RWPE2 (cell line): ENCODE results near the gene GZMB.

ENCODE experiments used
- ATAC-seq: fragments of 200-7000 bp; cut with Tn5 transposase; 3 replicates; pipeline ENCODE4 v1.9.1; 2021; ENCODE audit warnings: low read depth
- DNase-seq: peaks from one replicate; pipeline ENCODE4 v3.0.0-alpha.2; 2020; ENCODE audit warnings: low spot score
- H3K27ac ChIP-seq: fragments of 450-650 bp; 2 replicates; pipeline ENCODE4 v1.5.1; 2017; ENCODE audit warnings: mild to moderate bottlenecking; ENCODE audit not compliant: poor library complexity, severe bottlenecking
- H3K27me3 ChIP-seq: fragments of 250-450 bp; sonication (Bioruptor Pico); 2 replicates; pipeline ENCODE4 v1.5.1; 2021; ENCODE audit warnings: mild to moderate bottlenecking, moderate library complexity; ENCODE audit not compliant: insufficient read depth, poor library complexity, severe bottlenecking
- H3K36me3 ChIP-seq: fragments of 250-450 bp; sonication (Bioruptor Pico); 2 replicates; pipeline ENCODE4 v1.5.1; 2020; ENCODE audit warnings: low read depth, mild to moderate bottlenecking, moderate library complexity
- H3K4me1 ChIP-seq: fragments of 250-450 bp; sonication (Bioruptor Pico); 2 replicates; pipeline ENCODE4 v1.5.1; 2021; ENCODE audit warnings: mild to moderate bottlenecking, moderate library complexity; ENCODE audit not compliant: insufficient read depth, poor library complexity, severe bottlenecking
- H3K4me3 ChIP-seq: fragments of 250-450 bp; sonication (Bioruptor Pico); 2 replicates; pipeline ENCODE4 v1.5.1; 2021; ENCODE audit warnings: mild to moderate bottlenecking, moderate library complexity; ENCODE audit not compliant: severe bottlenecking
- H3K9me3 ChIP-seq: fragments of 250-450 bp; sonication (Bioruptor Pico); 2 replicates; pipeline ENCODE4 v1.5.1; 2021; ENCODE audit warnings: mild to moderate bottlenecking, moderate library complexity; ENCODE audit not compliant: severe bottlenecking
- TF ChIP-seq, protein P1 (sequence below): fragments of 450-650 bp; IDR thresholded peaks from one replicate; pipeline ENCODE4 v1.5.1; 2017; ENCODE audit warnings: mild to moderate bottlenecking, moderate library complexity; ENCODE audit not compliant: poor library complexity, severe bottlenecking

GZMB gene

DNA sequence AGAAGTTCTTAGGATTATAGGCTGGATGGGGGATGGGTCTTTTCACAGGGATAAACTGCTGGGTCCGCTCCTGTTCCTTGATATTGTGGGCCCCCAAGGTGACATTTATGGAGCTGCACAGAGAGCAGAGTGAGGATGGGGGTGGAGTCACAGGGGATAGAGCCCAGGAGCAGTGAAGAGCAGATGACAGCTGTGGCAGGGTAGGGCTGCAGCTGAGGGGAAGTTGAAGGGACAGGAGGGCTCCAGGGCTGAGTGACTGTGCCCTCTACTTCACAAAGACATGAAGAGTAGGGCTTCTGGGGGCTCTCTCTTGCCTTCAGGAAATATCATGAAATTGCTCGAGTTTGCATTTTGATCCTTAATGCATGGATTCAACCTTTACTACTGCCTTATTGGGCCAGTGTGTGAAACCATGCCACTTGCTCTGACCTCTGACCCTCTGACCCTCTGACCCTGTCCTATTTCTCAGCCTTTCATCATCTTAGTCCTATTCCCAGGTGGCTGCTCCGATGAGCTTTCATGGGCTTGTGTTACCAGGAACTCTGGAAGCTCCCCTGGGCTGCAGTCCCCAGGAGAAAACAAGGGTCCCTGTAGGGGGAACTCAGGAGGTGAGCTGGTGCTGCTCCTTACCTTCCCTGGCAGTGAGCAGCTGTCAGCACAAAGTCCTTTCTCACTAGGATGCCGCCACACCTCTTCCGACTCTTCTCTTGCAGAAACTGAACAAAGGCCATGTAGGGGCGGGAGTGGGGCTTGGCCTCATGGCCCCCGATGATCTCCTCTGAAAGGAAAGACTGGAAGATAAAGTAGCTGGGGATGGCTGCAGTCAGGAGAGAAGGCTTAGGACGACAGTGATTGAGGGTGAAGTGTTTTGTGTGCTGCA is 26.1 kb downstream of the GZMB start:
- Histone ChIP-seq H3K36me3 (no peaks in the 10 kb centered on the region), H3K27me3 (no peaks in the 10 kb centered on the region), H3K27ac (no peak overlapping the region), H3K4me1 (no peaks in the 10 kb centered on the region), H3K4me3 (no peak overlapping the region), H3K9me3 (no peaks in the 10 kb centered on the region)
- no peak for DNase-seq
- TF ChIP-seq, protein P1, sequence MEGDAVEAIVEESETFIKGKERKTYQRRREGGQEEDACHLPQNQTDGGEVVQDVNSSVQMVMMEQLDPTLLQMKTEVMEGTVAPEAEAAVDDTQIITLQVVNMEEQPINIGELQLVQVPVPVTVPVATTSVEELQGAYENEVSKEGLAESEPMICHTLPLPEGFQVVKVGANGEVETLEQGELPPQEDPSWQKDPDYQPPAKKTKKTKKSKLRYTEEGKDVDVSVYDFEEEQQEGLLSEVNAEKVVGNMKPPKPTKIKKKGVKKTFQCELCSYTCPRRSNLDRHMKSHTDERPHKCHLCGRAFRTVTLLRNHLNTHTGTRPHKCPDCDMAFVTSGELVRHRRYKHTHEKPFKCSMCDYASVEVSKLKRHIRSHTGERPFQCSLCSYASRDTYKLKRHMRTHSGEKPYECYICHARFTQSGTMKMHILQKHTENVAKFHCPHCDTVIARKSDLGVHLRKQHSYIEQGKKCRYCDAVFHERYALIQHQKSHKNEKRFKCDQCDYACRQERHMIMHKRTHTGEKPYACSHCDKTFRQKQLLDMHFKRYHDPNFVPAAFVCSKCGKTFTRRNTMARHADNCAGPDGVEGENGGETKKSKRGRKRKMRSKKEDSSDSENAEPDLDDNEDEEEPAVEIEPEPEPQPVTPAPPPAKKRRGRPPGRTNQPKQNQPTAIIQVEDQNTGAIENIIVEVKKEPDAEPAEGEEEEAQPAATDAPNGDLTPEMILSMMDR = no peak
- no peak for ATAC-seq

DNA sequence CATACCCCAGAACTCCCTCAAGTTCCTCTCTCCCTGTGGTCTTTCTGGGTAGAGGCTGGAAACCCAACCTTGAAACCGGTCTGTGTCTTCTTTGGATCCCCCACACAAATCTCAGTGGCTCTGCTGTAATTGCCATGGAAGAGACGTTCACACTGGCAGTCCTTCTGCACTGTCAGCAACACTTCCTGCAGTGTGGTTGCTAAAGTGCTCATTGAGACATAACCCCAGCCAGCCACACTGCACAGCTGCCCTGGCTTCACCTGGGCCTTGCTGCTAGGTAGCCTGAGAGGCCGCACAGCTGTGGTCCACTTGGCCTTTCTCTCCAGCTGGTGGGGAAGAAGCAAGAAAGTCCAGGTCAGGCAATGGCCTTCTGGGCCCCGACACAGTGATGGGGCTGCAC is 26.9 kb downstream of the GZMB start:
- Histone ChIP-seq H3K27me3 (no peaks in the 10 kb centered on the region), H3K9me3 (no peaks in the 10 kb centered on the region), H3K27ac (no peak overlapping the region), H3K4me3 (no peak overlapping the region), H3K4me1 (no peaks in the 10 kb centered on the region), H3K36me3 (no peaks in the 10 kb centered on the region)
- ATAC-seq = no peak
- DNase-seq = no peak
- TF ChIP-seq, protein P1 = no peak

DNA sequence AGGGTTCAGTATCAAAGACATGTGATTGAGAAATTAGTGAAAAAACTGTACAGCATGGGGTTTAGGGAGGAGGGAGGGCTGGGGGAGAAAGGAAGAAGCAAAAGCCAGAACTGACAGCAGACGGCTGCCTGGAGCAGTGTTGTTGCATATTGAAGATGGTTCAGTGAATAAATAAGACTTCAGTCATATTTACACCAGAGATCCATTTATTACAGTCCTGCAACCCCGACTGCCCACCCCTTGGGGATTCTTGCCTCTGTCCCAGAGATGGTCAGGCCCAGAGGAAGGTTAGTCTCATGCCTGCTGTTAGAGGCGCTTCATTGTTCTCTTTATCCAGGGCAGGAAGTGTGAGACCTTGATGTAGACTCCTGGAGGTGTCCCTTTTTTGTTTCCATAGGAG is 27.7 kb downstream of the GZMB start:
- no peaks in the 10 kb centered on the region for H3K27me3 ChIP-seq

DNA sequence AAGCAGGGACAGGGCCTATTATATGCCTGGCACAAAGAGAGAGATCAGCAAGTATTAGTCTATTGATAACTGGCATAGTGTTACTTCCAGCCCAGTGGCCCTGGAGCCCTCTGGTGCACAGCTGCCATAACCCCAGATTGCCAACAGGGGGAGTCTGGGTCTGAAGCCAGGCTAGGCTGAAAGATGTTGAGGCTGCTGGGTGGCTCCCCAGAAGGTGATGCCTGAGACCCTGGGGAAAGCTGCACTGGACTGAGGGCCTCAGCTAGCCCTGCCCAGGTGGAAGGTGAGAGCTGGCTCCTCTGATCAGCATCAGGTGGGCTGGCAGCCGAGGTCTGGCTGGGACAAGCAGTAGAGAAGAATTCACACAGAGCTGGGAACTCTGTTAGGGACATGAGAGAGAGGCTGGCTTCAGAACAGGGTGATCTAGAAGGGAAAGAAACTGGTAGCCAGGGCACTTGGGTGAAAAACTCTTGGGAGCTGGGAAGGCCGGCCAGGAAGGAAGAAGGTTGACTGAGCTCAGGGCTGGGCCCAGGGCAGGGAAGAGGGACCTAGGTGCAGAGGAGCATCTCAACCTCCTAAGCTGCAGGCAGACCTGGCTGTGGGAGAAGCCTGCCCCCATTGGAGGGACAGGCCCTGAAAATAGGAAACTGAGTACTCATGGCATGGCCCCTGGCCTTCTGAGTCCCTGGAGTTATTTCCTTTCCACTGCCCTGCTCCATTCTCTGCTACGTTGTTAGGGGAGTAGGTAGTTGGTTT is 28.4 kb downstream of the GZMB start:
- TF ChIP-seq, protein P1 = peak; percentile 83
- ATAC-seq (peak; percentile 79), DNase-seq (no peak)
- Histone ChIP-seq H3K27me3 (no peaks in the 10 kb centered on the region), H3K36me3 (no peaks in the 10 kb centered on the region), H3K4me3 (no peak overlapping the region), H3K4me1 (no peaks in the 10 kb centered on the region), H3K9me3 (no peaks in the 10 kb centered on the region), H3K27ac (no peak overlapping the region)

More for the DNA sequence above, 27.7 kb downstream of the GZMB start:
- no peaks in the 10 kb centered on the region for H3K9me3 ChIP-seq
- H3K36me3 ChIP-seq = no peaks in the 10 kb centered on the region
- no peak overlapping the region for H3K27ac ChIP-seq
- TF ChIP-seq, protein P1 = no peak
- no peaks in the 10 kb centered on the region for H3K4me1 ChIP-seq
- H3K4me3 ChIP-seq = no peak overlapping the region
- DNase-seq = no peak
- no peak for ATAC-seq
